Uterus (tissue), 4 donors: ENCODE measurements around the gene JMJD8. TPM values are rescaled to one million over a fixed set of nuclear protein-coding genes. Genes with fewer than 3 reads are reported as not detected.

Experiments
- DNase-seq, 2 donors: peaks; one replicate each; pipeline ENCODE4 v3.0.0-alpha.2; 2019 to 2020
- H3K27ac ChIP-seq, 2 donors: fragments of 200-600 bp; sonication (generic); 1 replicate in 1 of 2; 2 replicates in 1 of 2; pipeline ENCODE4 v1.5.1; 2016 to 2018
- H3K27me3 ChIP-seq, 2 donors: fragments of 200-600 bp; sonication (generic); one replicate each; pipeline ENCODE4 v1.5.1; 2018 to 2019; ENCODE audit warnings: control low read depth in 1 of 2
- H3K36me3 ChIP-seq, 2 donors: fragments of 200-600 bp; sonication (generic); one replicate each; pipeline ENCODE4 v1.5.1; 2019; ENCODE audit warnings: control low read depth in 1 of 2
- H3K4me1 ChIP-seq, 2 donors: fragments of 200-600 bp; sonication (generic); one replicate each; pipeline ENCODE4 v1.5.1; 2018 to 2019; ENCODE audit warnings: control low read depth in 1 of 2
- H3K4me3 ChIP-seq, 2 donors: fragments of 200-600 bp; sonication (generic); 1 replicate in 1 of 2; 2 replicates in 1 of 2; pipeline ENCODE4 v1.5.1; 2018 to 2019; ENCODE audit warnings: mild to moderate bottlenecking in 1 of 2
- H3K9me3 ChIP-seq, 2 donors: fragments of 200-600 bp; sonication (generic); one replicate each; pipeline ENCODE4 v1.5.1; 2019; ENCODE audit warnings: control low read depth in 1 of 2
- CTCF ChIP-seq, 4 experiments: fragments of 200-600 bp in 2 of 4; fragments of 450-650 bp in 2 of 4; sonication (generic) in 2 of 4; IDR thresholded peaks; one replicate each; pipeline ENCODE4 v1.5.1; 2016 to 2019; ENCODE audit warnings: antibody characterized with exemption in 4 of 4, mild to moderate bottlenecking in 2 of 4, moderate library complexity in 1 of 4
- POLR2A ChIP-seq, 2 donors: fragments of 450-650 bp; IDR thresholded peaks; one replicate each; pipeline ENCODE4 v1.6.1; 2016; ENCODE audit warnings: antibody characterized with exemption in 2 of 2, mild to moderate bottlenecking in 1 of 2, moderate library complexity in 1 of 2
- intact Hi-C: fragments of 100-400 bp; cut with DNase I; formaldehyde crosslinking; loops from one replicate; pipeline ENCODE4 v1.15.1; 2023; ENCODE audit warnings: low total_unique reads
- total RNA-seq, 4 donors: library from RNA; depleted of rRNA in 3 of 4; stranded (reverse); fragments of >200 nt in 3 of 4; gene quantifications; one replicate each; pipeline versions ENCODE4 v1.1.0 to v1.2.4, GENCODE V29; 2014 to 2023
- donor health status: DM: yes; HTN: yes; CAD: no.

The JMJD8 gene
- total RNA-seq, 4 donors from 2014 or later: 45.6 to 111 (median 57.4) TPM

DNA sequence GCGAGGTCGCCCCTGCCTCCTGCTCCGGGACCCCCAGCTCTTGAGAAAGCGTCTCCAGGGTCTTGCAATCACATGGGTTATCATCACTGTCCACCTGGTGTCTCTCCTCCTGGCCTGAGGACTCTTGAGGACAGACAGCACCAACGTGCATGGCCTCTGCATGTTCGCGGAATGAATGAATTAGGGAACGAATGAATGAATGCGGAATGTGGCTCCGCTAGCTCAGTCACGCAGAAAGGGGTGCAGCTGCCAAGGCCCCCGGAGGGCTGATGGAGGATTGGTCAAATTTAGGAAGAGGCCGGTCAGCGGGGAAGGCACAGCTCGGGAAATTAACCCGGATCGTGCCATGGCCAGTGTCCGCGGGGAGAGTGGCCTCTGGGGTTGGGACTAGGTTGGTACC lies 18.2 kb upstream of the JMJD8 start:
- DNase-seq: no peak
- Histone ChIP-seq H3K9me3 (no peaks in the 10 kb centered on the region), H3K27me3 (peaks cover 27 to 29% of the 10 kb centered on the region in 2 donors), H3K4me3 (no peak overlapping the region), H3K36me3 (no peaks in the 10 kb centered on the region), H3K4me1 (peaks cover 0 to 10% of the 10 kb centered on the region in 2 donors), H3K27ac (no peak overlapping the region)
- TF ChIP-seq POLR2A (IDR thresholded peaks at IDR 0.05): no peak
- no peak for TF ChIP-seq CTCF (IDR thresholded peaks at IDR 0.05)
- intact Hi-C loops: no loop called here

GRCh38 chr16:700684-701584 lies 16.8 kb upstream of the JMJD8 start:
- intact Hi-C loops: no loop called here
- Histone ChIP-seq H3K27me3 (peaks cover 24% of the 10 kb centered on the region in 2 donors), H3K27ac (no peak overlapping the region), H3K36me3 (no peaks in the 10 kb centered on the region), H3K9me3 (no peaks in the 10 kb centered on the region), H3K4me3 (no peak overlapping the region), H3K4me1 (peaks cover 0 to 6% of the 10 kb centered on the region in 2 donors)
- no peak for TF ChIP-seq CTCF (IDR thresholded peaks at IDR 0.05)
- TF ChIP-seq POLR2A (IDR thresholded peaks at IDR 0.05): no peak
- DNase-seq: no peak

DNA sequence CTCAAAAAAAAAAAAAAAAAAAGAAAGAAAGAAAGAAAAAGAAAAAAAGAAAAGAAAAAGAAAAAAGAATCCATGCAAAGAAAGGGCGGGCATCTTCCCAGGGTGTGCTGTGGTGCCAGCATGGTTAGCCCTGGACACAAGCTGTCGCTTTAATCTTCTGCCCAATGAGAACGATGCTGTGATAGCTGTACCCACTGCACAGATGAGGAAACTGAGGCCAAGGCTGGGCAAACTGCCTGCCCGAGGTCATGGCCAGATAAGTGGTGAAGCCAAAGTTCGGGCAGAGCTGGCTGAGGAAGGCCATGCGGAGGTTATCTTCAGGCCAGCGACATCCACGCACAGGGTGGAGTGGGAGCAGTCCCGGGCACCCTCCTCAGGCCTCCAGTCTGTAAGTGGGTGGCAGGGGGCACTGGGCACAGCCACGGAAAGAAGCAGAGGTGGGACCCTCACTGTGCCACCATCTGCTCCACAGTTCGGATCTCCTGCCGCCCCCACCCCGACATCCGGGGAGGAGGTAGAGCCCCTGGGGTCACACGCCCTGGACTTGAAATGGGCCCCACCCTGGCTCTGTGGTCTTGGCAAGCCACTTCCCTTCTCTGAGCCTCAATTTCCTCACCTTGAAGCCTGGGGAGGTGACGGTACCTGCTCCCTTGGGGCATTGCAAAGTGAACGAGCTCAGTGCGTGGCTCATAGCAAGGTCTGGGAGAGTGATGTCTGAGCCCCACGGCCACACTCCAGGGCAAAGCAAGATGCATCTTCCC lies 15.0 kb upstream of the JMJD8 start:
- intact Hi-C loops: no loop called here
- peaks cover 27 to 32% of the 10 kb centered on the region in 2 donors for H3K27me3 ChIP-seq
- no peak overlapping the region for H3K27ac ChIP-seq
- peaks cover 0 to 8% of the 10 kb centered on the region in 2 donors for H3K4me1 ChIP-seq
- H3K36me3 ChIP-seq: no peaks in the 10 kb centered on the region
- DNase-seq: no peak
- H3K9me3 ChIP-seq: no peaks in the 10 kb centered on the region
- TF ChIP-seq CTCF (IDR thresholded peaks at IDR 0.05) (no peak), POLR2A (IDR thresholded peaks at IDR 0.05) (no peak)
- H3K4me3 ChIP-seq: no peak overlapping the region

- Histone ChIP-seq H3K36me3 (no peaks in the 10 kb centered on the region), H3K9me3 (no peaks in the 10 kb centered on the region), H3K4me1 (peaks cover 0 to 12% of the 10 kb centered on the region in 2 donors), H3K4me3 (no peak overlapping the region), H3K27me3 (peaks cover 23 to 24% of the 10 kb centered on the region in 2 donors), H3K27ac (no peak overlapping the region)
- no peak for TF ChIP-seq CTCF (IDR thresholded peaks at IDR 0.05)
- peak in 1 of 2 donors; percentile 21 for TF ChIP-seq POLR2A (IDR thresholded peaks at IDR 0.05)
- no peak for DNase-seq
- intact Hi-C loops: no loop called here
Measured at GRCh38 chr16:695355-696089, 11.4 kb upstream of the JMJD8 start.
